Measurements from ENCODE around the gene CAMK1.

Gene CAMK1

GRCh38 chr3:9770276-9770812 is 597 bp upstream of the CAMK1 start:
- DNase-seq: peak in 1 of 2 experiments; percentile 6

GRCh38 chr3:9769012-9769411 is 735 bp downstream of the CAMK1 start:
- no peak for DNase-seq

- no peak for DNase-seq
Measured at GRCh38 chr3:9768141-9768775, 1.5 kb downstream of the CAMK1 start.

GRCh38 chr3:9767418-9767817 is 2.3 kb downstream of the CAMK1 start:
- no peak for DNase-seq

GRCh38 chr3:9765865-9766264 is 3.9 kb downstream of the CAMK1 start:
- DNase-seq: no peak

- no peak for DNase-seq
Measured at GRCh38 chr3:9762871-9763270, 6.9 kb downstream of the CAMK1 start.

- DNase-seq: no peak
Measured at GRCh38 chr3:9761919-9762318, 7.8 kb downstream of the CAMK1 start.

GRCh38 chr3:9760779-9761505 is 8.8 kb downstream of the CAMK1 start:
- DNase-seq: no peak

GRCh38 chr3:9757427-9757826 is 12.3 kb downstream of the CAMK1 start:
- no peak for DNase-seq

GRCh38 chr3:9754678-9755077 is 15.1 kb downstream of the CAMK1 start:
- DNase-seq: no peak

- no peak for DNase-seq
Measured at GRCh38 chr3:9750556-9751411, 19.0 kb downstream of the CAMK1 start.

GRCh38 chr3:9749645-9750555 is 19.8 kb downstream of the CAMK1 start, which contains the start of gene OGG1:
TSS of gene OGG1 (plus strand) at chr3:9749952. CDS start at chr3:9750287, 335 bp downstream.
- DNase-seq: peak; percentile 66 to 83

GRCh38 chr3:9749296-9749644 is 20.5 kb downstream of the CAMK1 start:
- no peak for DNase-seq

- no peak for DNase-seq
Measured at GRCh38 chr3:9748031-9748430, 21.7 kb downstream of the CAMK1 start.

- no peak for DNase-seq
Measured at GRCh38 chr3:9747267-9747666, 22.5 kb downstream of the CAMK1 start.

- DNase-seq: no peak
Measured at GRCh38 chr3:9746330-9746729, 23.4 kb downstream of the CAMK1 start.

GRCh38 chr3:9745521-9745920 is 24.2 kb downstream of the CAMK1 start:
- no peak for DNase-seq

GRCh38 chr3:9744162-9744561 is 25.6 kb downstream of the CAMK1 start:
- DNase-seq: no peak

- no peak for DNase-seq
Measured at GRCh38 chr3:9743548-9743947, 26.2 kb downstream of the CAMK1 start.

GRCh38 chr3:9742560-9742959 is 27.2 kb downstream of the CAMK1 start:
- no peak for DNase-seq

GRCh38 chr3:9739181-9739580 is 30.6 kb downstream of the CAMK1 start:
- DNase-seq: no peak

- no peak for DNase-seq
Measured at GRCh38 chr3:9736831-9737230, 32.9 kb downstream of the CAMK1 start.

Measured in cerebellar nuclear complex (tissue), 1 donor.